ENCODE data around the gene PPARG. TPM values are rescaled to one million over a fixed set of nuclear protein-coding genes. Genes with fewer than 3 reads are reported as not detected.

Gene PPARG
- total and polyA plus RNA-seq, 2 donors (not counting 3 experiments of a cell fraction or from before 2014, with no cell fraction given) = 0.15 to 1.3 TPM

GRCh38 chr3:12423131-12423530, 134.3 kb downstream of the PPARG start:
- H3K9ac ChIP-seq (replicated peaks; ENCODE audit: extremely low read depth, insufficient read depth, low read length) = no peak overlapping the region
- no peak for DNase-seq (ENCODE audit: low read depth, low spot score)
- H4K20me1 ChIP-seq (replicated peaks; ENCODE audit: control insufficient read depth, extremely low read depth, insufficient read depth, low read length) = no peaks in the 10 kb centered on the region
- H3K4me3 ChIP-seq (replicated peaks in 1 of 3; ENCODE audit: insufficient read depth in 1 of 3, low read depth in 1 of 3, low read length in 3 of 3) = no peak overlapping the region
- no TSS peak for BruUV-seq (replicated peaks)
- no peak overlapping the region for H2AFZ ChIP-seq (ENCODE audit: low read depth, low read length)
- H3K36me3 ChIP-seq (ENCODE audit: control insufficient read depth in 2 of 2, extremely low read depth in 1 of 2, insufficient read depth in 2 of 2, low read length in 2 of 2) = no peaks in the 10 kb centered on the region
- no peaks in the 10 kb centered on the region for H3K9me1 ChIP-seq (replicated peaks; ENCODE audit: control insufficient read depth, extremely low read depth, insufficient read depth, low read length)
- dilution Hi-C loops (cut with MboI; ENCODE audit: extremely low pct_ligation_motif_present, low sequenced_read_pairs) (no loop called here), intact Hi-C loops (cut with micrococcal nuclease) (no loop called here)
- no peaks in the 10 kb centered on the region for H3K79me2 ChIP-seq (ENCODE audit: control insufficient read depth, insufficient read depth, low read length)
- H3K27me3 ChIP-seq (ENCODE audit: control insufficient read depth in 2 of 2, insufficient read depth in 2 of 2, low read length in 2 of 2) = peaks cover 8 to 27% of the 10 kb centered on the region in 2 experiments
- TF ChIP-seq POLR2A (IDR thresholded peaks at IDR 0.05; ENCODE audit: low read depth, low read length) (no peak), FOS (IDR thresholded peaks at IDR 0.05; ENCODE audit: borderline replicate concordance, insufficient read depth, low read length) (no peak), MAX (IDR thresholded peaks at IDR 0.05; ENCODE audit: insufficient read depth, insufficient read length) (no peak), EZH2 (IDR thresholded peaks at IDR 0.05; ENCODE audit: borderline replicate concordance, low read depth, low read length, severe bottlenecking) (no peak), CTCF (IDR thresholded peaks at IDR 0.05; ENCODE audit: extremely low read depth in 1 of 2, insufficient read depth in 1 of 2, low read depth in 1 of 2, low read length in 2 of 2) (no peak), MYC (IDR thresholded peaks at IDR 0.05; ENCODE audit: low read depth, low read length) (no peak), JUN (IDR thresholded peaks at IDR 0.05; ENCODE audit: borderline replicate concordance, insufficient read depth, insufficient read length, low read depth) (no peak), GATA2 (IDR thresholded peaks at IDR 0.05; ENCODE audit: insufficient read depth, insufficient read length, low read depth, low read length) (no peak), POLR2AphosphoS5 (IDR thresholded peaks at IDR 0.05; ENCODE audit: insufficient read depth, low read depth, low read length) (no peak)
- H3K27ac ChIP-seq (ENCODE audit: insufficient read depth, low read depth, low read length) = no peak overlapping the region
- no peak for FAIRE-seq
- H3K4me2 ChIP-seq (ENCODE audit: insufficient read depth, low read length) = no peak overlapping the region
- H3K4me1 ChIP-seq (ENCODE audit: control insufficient read depth, extremely low read depth, insufficient read depth, low read length) = peaks cover 7% of the 10 kb centered on the region
- CTCF ChIA-PET = interaction anchor here (1.0 kb wide), 2 partner anchors 13 to 14 kb away, joined by 3 read pairs; no protein-coding TSS in a partner anchor
- POLR2A ChIA-PET = no interaction called here
- H3K9me3 ChIP-seq (replicated peaks; ENCODE audit: control insufficient read depth, insufficient read depth, low read length) = no peaks in the 10 kb centered on the region

Data from endothelial cell of umbilical vein (primary cell).